Left renal cortex interstitium (tissue), 4 donors: ENCODE results near the gene GLCCI1. TPM values are rescaled to one million over a fixed set of nuclear protein-coding genes. Genes with fewer than 3 reads are reported as not detected.

ENCODE experiments used
- DNase-seq, 4 donors: peaks; one replicate each; pipeline ENCODE4 v3.0.0-alpha.2; 2013; ENCODE audit warnings: low read depth in 4 of 4, low spot score in 2 of 4, missing footprints in 1 of 4
- polyA plus RNA-seq, 4 donors: library from polyadenylated mRNA; unstranded; fragments of 120-200 nt; gene quantifications; one replicate each; pipeline ENCODE4 v1.2.1, GENCODE V29; 2013; ENCODE audit not compliant: insufficient read length in 4 of 4

The GLCCI1 gene
- 10 to 100 TPM; 25.9 to 46.5 (median 33.2) TPM for polyA plus RNA-seq

- peak; percentile 84 to 98 (median 90) for DNase-seq
Observed at GRCh38 chr7:7968544-7969305, at the start of gene GLCCI1. Gene GLCCI1 (plus strand): TSS chr7:7968796. CDS start chr7:7969351, 555 bp downstream.

GRCh38 chr7:7919449-7919945 is 49.1 kb upstream of the GLCCI1 start:
- no peak for DNase-seq

- DNase-seq = no peak
Observed at GRCh38 chr7:7920056-7920455, 48.5 kb upstream of the GLCCI1 start.

GRCh38 chr7:7920481-7920880 is 48.1 kb upstream of the GLCCI1 start:
- DNase-seq = no peak

GRCh38 chr7:7921830-7922229 is 46.8 kb upstream of the GLCCI1 start:
- no peak for DNase-seq

- no peak for DNase-seq
Observed at GRCh38 chr7:7922684-7923385, 45.8 kb upstream of the GLCCI1 start.

GRCh38 chr7:7923818-7924217 is 44.8 kb upstream of the GLCCI1 start:
- no peak for DNase-seq

GRCh38 chr7:7924303-7924702 is 44.3 kb upstream of the GLCCI1 start:
- DNase-seq = no peak

- no peak for DNase-seq
Observed at GRCh38 chr7:7931626-7932025, 37.0 kb upstream of the GLCCI1 start.

GRCh38 chr7:7932553-7932952 is 36.0 kb upstream of the GLCCI1 start:
- no peak for DNase-seq

GRCh38 chr7:7933915-7934526 is 34.6 kb upstream of the GLCCI1 start:
- DNase-seq = no peak

- DNase-seq = no peak
Observed at GRCh38 chr7:7934945-7935344, 33.7 kb upstream of the GLCCI1 start.

- no peak for DNase-seq
Observed at GRCh38 chr7:7938471-7938870, 30.1 kb upstream of the GLCCI1 start.

GRCh38 chr7:7943951-7944350 is 24.6 kb upstream of the GLCCI1 start:
- no peak for DNase-seq

- DNase-seq = no peak
Observed at GRCh38 chr7:7944619-7945282, 23.8 kb upstream of the GLCCI1 start.

- DNase-seq = no peak
Observed at GRCh38 chr7:7946486-7946885, 22.1 kb upstream of the GLCCI1 start.

- DNase-seq = no peak
Observed at GRCh38 chr7:7948232-7948631, 20.4 kb upstream of the GLCCI1 start.

- DNase-seq = no peak
Observed at GRCh38 chr7:7953806-7954205, 14.8 kb upstream of the GLCCI1 start.

- no peak for DNase-seq
Observed at GRCh38 chr7:7956531-7957128, 12.0 kb upstream of the GLCCI1 start.

GRCh38 chr7:7957513-7957912 is 11.1 kb upstream of the GLCCI1 start:
- no peak for DNase-seq
